Measurements from ENCODE around the gene C15orf61. TPM values are rescaled to one million over a fixed set of nuclear protein-coding genes. Genes with fewer than 3 reads are reported as not detected.

The C15orf61 gene
- total and polyA plus RNA-seq, 2 experiments from 2014 or later: 6.8 to 7.2 TPM

DNA sequence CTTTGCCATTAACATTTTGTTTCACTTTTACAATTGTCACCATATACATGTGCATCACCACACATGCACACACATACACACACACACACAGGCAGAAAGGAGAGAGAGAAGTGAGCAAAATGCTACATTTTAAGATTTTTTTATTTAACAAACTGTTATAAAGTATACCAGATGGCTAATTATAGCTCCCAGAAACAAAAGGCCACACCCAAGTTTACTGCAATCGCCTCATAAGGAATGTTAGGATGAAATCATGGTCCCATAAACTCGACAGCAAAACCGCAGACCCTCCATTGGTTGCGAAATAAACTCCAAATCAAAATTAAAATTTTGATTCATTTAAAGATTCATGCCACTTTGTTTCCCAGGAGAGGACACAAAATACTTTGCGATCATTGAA lies 16.1 kb upstream of the C15orf61 start:
- H3K36me3 ChIP-seq: no peaks in the 10 kb centered on the region
- H3K4me1 ChIP-seq (ENCODE audit: low read depth): no peaks in the 10 kb centered on the region
- no peak overlapping the region for H3K4me3 ChIP-seq
- no peak overlapping the region for H3K27ac ChIP-seq
- no peak for DNase-seq (ENCODE audit: low read depth in 1 of 2, low spot score in 1 of 2)
- peaks cover 32% of the 10 kb centered on the region for H3K27me3 ChIP-seq
- H3K9me3 ChIP-seq (ENCODE audit: low read depth): no peaks in the 10 kb centered on the region
- TF ChIP-seq, protein P1, sequence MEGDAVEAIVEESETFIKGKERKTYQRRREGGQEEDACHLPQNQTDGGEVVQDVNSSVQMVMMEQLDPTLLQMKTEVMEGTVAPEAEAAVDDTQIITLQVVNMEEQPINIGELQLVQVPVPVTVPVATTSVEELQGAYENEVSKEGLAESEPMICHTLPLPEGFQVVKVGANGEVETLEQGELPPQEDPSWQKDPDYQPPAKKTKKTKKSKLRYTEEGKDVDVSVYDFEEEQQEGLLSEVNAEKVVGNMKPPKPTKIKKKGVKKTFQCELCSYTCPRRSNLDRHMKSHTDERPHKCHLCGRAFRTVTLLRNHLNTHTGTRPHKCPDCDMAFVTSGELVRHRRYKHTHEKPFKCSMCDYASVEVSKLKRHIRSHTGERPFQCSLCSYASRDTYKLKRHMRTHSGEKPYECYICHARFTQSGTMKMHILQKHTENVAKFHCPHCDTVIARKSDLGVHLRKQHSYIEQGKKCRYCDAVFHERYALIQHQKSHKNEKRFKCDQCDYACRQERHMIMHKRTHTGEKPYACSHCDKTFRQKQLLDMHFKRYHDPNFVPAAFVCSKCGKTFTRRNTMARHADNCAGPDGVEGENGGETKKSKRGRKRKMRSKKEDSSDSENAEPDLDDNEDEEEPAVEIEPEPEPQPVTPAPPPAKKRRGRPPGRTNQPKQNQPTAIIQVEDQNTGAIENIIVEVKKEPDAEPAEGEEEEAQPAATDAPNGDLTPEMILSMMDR (IDR thresholded peaks at IDR 0.05; ENCODE audit: low read depth, low read length): no peak

DNA sequence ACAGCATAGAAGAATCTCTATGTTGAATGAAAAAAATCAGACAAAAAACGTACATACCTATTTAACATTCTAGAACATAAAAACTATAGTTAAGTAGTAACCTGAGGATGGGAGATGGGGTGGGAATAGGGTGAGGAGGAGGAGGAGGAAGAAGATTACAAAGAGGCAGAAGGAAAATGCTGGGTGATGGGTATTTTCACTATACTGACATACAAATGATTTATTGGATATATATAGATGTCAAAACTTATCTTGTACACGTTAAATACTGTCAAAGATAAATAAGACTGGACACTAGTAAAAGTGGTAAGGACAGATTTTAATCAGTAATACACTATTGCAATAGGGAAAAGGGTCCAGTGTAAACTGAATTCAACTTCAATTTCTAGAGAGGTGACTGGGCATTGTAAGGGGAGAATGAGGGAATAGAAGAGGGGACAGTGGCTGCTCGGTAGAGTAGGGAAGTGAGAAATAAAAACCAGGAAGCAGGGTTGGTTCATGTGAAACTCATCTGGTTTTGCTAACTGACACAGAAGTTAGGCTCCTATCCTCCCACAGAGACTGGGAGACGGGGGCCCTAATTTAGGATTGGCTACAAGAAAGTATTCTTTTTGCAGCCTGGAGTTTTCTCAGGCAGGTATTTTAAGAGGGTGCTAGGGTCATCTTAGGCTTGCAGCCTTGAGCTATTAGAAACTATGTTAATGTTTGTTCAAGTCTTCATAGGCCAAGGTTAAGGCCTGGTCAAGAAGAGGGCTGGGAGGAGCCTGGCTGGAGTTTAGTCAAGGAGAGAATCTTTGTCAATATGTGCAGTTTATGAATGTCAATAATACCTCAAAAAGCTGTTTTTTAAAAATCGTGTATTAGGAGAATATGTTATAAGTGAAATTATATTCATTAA lies 15.0 kb upstream of the C15orf61 start:
- TF ChIP-seq, protein P1 (IDR thresholded peaks at IDR 0.05; ENCODE audit: low read depth, low read length): no peak
- Histone ChIP-seq H3K4me1 (ENCODE audit: low read depth) (no peaks in the 10 kb centered on the region), H3K36me3 (no peaks in the 10 kb centered on the region), H3K9me3 (ENCODE audit: low read depth) (no peaks in the 10 kb centered on the region), H3K27me3 (peaks cover 27% of the 10 kb centered on the region), H3K4me3 (no peak overlapping the region), H3K27ac (no peak overlapping the region)
- no peak for DNase-seq (ENCODE audit: low read depth in 1 of 2, low spot score in 1 of 2)

- Histone ChIP-seq H3K36me3 (no peaks in the 10 kb centered on the region), H3K27ac (no peak overlapping the region), H3K27me3 (peaks cover 17% of the 10 kb centered on the region), H3K9me3 (ENCODE audit: low read depth) (no peaks in the 10 kb centered on the region), H3K4me1 (ENCODE audit: low read depth) (no peaks in the 10 kb centered on the region), H3K4me3 (no peak overlapping the region)
- TF ChIP-seq, protein P1 (IDR thresholded peaks at IDR 0.05; ENCODE audit: low read depth, low read length): no peak
- peak in 1 of 2 donors; percentile 81 for DNase-seq (ENCODE audit: low read depth in 1 of 2, low spot score in 1 of 2)
These were observed 13.9 kb upstream of the C15orf61 start for GRCh38 chr15:67506775-67507747.

GRCh38 chr15:67508407-67508806 lies 12.5 kb upstream of the C15orf61 start:
- H3K27ac ChIP-seq: no peak overlapping the region
- H3K9me3 ChIP-seq (ENCODE audit: low read depth): no peaks in the 10 kb centered on the region
- H3K4me3 ChIP-seq: no peak overlapping the region
- TF ChIP-seq, protein P1 (IDR thresholded peaks at IDR 0.05; ENCODE audit: low read depth, low read length): no peak
- no peaks in the 10 kb centered on the region for H3K36me3 ChIP-seq
- no peaks in the 10 kb centered on the region for H3K4me1 ChIP-seq (ENCODE audit: low read depth)
- peaks cover 5% of the 10 kb centered on the region for H3K27me3 ChIP-seq
- no peak for DNase-seq (ENCODE audit: low read depth in 1 of 2, low spot score in 1 of 2)

DNA sequence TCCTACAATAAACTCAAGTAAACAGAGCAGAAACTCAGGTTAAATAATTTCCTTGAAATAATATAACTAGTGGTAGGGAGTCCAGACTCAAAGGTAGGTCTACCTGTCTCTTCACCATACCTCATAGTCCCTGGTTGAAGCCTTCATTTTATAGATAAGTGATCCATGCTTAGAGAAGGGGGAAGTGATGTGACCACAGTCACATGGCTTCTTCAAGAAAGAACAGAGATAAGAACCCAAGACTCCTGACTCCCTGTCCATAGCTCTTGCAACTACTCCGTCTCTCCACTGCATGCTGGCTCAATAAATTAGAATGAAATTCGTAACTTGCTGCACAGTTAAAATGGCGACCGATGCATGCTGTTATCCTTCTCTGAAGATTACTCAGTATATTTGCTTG lies 11.0 kb upstream of the C15orf61 start:
- Histone ChIP-seq H3K27ac (no peak overlapping the region), H3K27me3 (no peaks in the 10 kb centered on the region), H3K9me3 (ENCODE audit: low read depth) (no peaks in the 10 kb centered on the region), H3K4me1 (ENCODE audit: low read depth) (no peaks in the 10 kb centered on the region), H3K36me3 (no peaks in the 10 kb centered on the region), H3K4me3 (no peak overlapping the region)
- DNase-seq (ENCODE audit: low read depth in 1 of 2, low spot score in 1 of 2): no peak
- TF ChIP-seq, protein P1 (IDR thresholded peaks at IDR 0.05; ENCODE audit: low read depth, low read length): no peak

Data from cardiac muscle cell (in vitro differentiated cells and primary cell).